Effector CD4-positive, alpha-beta T cell (primary cell): Measurements from ENCODE around the gene GSTK1.
A peak's percentile ranks its signal among the peaks of the same experiment; 100 is the strongest.
"Not testable (repeated sequence)": the region's sequence is repeated elsewhere in the genome, so short reads cannot be mapped to it uniquely, and the experiment has no call there.

Experiments
- DNase-seq: peaks from one replicate; pipeline ENCODE4 v3.0.0-alpha.2; 2020

The GSTK1 gene

DNA sequence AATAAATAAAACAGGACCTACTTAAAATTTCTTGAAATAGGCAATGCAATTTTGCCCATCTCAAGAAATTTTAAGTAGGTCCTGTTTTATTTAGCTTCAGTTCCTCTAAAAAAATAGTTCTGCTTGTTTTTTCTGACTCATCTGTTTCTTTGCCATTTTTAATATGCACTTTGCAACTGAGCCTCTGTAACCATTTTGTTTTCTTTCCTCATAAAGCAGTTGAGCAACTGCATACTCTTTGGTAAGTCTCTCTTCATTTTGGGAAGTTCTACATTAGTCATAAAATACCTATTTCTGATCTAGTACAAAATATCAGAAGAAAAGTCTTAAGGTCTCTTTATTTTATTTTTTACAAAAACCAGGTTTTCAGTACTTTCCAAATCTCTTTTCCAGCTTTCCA lies 23.4 kb upstream of the GSTK1 start:
- no peak for DNase-seq

DNA sequence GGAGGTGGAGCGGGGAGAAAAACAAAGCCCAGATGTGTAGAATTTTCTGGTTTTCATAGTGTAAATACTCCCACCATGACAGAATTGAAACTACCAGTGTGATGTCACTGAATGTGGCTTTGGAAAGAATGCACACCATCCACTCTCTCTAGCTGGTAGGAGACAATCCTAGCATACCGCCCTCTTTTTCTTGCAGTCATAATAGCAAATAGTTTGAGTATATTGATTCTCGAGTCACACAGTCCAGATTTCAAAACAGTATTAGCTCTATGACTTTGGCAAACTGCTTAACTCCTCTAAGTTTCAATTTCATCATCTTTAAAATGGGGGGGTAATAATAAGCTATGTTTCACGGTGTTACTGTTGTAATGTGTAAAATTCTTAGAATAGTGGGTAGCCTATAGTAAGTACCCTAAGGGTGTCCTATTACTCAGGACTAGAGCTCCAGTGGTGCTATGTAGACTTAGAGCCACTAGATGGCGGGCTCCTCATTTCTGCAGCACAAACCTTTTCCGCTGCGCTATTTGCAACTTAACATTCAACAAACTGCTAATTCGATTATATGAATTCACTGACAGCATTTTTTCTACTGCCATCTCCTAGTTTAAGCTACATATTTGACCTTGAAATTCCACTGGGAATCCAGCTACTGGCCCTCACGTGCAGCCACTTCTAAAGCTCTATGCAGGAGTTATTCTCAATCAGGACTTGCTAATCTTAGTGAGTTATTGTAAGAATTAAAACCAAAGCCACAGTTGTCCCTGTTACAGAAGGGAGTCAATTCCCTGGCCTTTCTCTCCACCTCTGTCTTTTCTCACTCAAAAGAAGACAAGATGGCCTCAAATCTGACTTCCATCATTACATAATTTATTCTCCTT lies 22.7 kb upstream of the GSTK1 start:
- DNase-seq, result peak; percentile 59

DNA sequence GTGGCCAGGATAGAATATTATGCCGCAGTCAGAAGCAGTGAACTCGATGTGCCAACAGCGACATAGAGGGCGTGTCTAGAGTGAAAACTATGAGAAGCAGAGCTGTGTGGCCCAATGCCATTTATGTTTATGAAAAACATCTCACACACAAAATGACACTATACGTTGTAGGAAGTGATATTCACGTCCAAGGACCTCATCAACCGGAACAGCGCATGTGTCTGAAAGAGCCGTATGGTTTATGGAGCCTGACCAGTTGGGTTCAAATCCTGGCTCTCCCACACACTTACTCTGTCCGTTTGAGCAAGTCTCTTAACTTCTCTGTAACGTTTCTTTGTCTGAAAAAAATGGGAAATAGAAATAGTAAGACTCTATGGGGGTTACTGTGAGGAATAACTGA lies 20.9 kb upstream of the GSTK1 start:
- no peak for DNase-seq

DNA sequence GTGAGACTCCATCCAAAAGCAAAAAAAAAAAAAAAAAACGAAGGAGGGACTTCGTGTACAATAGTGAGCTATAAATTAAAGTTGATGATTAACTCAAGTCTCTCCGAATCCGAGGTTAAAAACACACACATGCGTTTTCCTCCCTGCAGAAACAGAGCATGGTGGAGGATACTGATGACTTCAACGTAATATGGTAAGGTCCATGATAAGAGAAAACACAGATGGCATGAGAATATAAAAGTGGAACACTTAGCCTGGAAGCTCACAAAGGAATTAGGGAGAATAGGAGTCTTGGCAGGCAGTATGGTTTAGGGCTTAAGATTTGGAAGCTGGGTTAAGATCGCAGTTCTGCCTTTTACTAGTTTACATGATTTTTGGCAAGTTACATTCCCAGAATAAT lies 20.1 kb upstream of the GSTK1 start:
- no peak for DNase-seq

DNA sequence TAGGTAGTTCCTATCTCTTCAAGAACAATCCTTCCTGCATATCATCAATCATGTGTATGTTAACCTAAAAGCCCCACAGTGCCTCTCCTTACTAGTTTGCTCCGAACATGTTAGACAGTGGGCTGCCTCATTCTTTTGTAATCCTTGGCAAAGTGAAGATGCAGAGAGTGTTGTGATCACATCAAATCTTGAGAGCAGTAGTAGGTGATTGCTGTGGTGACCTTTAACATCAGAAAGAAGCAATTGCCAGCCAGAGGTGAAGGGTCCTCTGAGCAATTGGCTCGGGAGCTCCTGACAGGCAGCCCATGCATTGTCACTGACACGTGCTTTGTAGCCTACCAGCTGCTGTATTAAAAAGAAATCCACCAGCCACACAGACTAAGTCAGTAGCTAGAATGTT lies 19.6 kb upstream of the GSTK1 start:
- no peak for DNase-seq

DNA sequence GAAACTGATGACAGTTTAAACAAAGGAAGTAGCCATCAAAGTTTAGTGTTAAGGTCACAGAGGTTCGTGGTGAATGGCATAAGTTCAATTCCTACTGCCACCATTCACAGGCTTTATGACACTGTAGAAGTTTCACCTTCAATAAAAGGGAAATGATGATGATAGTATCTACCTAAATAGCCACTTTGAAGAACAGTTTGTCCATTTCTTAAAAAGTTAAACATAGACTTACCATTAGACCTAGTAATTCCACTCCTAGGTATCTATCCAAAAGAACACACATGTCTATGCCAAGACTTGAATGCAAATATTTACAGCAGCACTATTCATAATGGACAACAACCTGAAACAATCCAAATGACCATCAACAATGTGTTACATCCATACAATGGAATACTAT lies 18.9 kb upstream of the GSTK1 start:
- no peak for DNase-seq

DNA sequence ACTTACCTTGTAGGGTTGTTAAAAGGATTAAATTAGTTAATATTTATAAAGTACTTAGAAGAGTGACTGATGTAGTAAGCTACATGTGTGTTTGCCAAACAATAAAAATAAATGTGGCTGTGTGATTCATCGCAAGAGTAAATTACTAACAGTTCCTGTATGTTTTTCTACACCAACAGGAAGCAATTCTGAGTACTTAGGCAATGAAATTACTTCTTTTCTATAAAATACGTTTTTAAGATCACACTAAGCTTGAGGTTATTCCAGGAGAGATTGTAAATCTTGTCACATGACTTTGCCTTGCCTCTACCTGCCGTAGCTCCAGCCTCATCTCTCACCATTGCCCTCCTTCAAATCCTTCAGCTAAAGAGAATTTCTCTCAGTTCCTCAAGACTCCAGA lies 18.1 kb upstream of the GSTK1 start:
- DNase-seq, result no peak

DNA sequence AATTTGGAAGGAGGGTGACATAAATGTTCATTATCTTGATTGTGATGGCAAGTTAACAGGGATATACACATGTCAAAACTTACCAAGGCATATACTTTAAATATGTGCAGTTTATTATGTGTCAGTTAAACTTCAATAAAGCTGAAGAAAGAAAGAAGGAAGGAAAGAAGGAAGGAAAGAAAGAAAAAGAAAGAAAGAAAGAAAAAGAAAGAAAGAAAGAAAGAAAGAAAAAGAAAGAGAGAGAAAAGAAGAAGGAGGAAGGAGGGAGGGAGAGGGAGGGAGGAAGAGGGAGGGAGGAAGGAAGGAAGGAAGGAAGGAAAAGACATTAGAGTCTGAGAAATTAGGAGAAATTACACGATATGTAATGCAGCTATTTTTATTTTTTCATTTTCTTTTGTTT lies 15.9 kb upstream of the GSTK1 start:
- no peak for DNase-seq

DNA sequence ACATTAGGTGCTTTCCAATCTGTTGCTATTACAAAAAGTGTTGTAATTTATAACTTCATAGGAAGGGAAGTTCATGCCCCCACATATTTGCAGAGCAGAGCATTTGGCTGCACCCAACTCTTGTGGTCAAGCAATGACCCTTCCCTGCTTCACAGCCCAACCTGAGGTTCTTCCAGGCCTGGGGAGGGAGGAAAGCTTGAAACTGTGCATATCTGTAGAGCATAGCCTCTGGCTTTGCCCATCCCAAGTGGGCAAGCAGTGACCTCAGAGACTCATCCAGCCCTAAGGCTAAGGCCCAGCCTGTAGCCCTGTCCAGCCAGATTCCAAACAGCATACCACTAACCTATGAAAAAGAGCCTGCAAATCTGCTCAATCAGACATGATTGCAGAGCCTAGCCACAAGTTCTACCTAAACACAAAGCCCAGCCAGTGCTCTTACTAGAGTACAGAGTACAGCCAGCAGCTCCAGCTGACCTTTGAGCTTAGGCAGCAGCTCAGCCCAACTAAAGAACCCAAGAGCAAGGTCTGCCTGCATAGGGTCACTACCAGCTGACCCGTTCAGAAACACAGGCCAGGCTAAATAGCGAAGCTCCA lies 14.4 kb upstream of the GSTK1 start:
- DNase-seq, result no peak

DNA sequence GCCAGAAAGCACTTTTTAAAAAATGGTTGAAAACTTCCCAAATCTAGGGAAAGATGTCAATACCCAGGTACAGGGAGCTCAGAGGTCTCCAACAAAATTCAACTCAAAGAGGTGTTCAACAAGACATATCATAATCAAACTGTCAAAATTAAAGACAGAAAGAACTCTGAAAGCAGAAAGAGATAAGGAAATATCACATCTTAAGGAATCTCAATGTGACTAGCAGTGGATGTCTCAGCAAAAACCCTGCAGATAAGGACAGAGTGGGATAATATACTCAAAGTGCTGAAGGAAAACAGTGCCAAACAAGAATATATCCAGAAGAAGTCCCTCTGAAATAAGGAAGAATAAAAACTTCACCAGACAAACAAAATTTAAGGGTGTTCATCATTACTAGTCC lies 13.0 kb upstream of the GSTK1 start:
- DNase-seq, result no peak

DNA sequence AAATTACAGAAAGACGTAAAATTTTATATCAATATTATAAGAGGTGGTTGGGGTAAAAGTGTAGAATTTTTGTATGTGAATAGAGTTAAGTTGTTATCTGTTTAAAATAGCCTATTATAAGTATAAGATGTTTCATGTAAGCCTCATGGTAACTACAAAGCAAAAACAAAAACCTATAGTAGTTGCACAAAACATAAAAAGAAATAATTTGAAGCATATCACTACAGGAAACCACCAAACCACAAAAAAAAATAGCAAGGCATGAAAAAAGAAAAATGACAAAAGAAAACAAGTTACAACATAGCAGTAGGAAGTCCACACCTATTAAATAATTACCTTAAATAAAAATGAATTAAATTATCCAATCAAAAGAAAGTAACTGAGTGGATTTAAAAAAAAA lies 12.4 kb upstream of the GSTK1 start:
- no peak for DNase-seq

DNA sequence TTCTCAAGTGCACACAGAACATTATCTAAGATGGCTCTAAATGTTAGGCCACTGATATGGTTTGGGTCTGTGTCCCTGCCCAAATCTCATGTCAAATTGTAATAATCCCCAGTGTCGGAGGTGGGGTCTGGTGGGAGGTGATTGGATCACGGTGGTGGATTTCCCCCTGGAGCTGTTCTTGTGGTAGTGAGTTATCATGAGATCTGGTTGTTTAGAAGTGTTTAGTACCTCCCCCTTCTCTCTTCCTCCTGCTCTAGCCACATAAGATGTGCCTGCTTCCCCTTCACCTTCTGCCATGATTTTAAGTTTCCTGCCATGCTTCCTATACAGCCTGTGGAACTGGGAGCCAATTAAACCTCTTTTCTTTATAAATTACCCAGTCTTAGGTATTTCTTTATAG lies 11.2 kb upstream of the GSTK1 start:
- no peak for DNase-seq

DNA sequence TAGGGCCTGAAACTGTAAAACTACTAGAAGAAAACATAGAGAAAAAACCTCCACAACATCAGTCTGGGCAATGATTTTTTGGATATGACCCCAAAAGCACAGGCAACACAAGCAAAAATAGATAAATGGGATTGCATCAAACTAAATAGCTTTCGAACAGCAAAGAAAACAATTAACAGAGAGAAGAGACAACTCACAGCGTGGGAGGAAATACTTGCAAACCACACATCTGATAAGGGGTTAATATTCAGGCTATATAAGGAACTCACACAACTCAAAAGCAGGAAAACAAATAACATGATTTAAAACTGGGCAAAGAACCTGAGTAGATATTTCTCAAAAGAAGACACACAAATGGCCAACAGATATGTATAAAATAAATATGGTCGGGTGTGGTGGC lies 7.7 kb upstream of the GSTK1 start:
- DNase-seq, result no peak

DNA sequence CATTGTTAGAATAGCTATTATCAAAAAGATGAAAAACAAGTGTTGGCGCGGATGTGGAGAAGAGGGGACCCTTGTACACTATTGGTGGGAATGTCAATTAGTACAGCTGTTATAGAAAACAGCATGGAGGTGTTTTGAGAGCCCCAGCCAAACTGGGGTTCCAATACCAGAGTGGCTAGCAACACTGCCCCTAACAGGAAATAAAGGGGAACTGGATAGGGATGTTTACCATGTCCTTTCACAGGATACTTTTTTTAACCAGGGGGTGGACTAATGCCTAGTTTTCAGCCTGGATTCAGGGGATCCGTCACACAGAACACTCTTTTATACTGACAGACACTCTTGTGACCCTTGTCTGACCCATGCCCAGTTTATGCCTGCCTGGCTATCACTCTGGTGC lies 6.9 kb upstream of the GSTK1 start:
- DNase-seq, result no peak

DNA sequence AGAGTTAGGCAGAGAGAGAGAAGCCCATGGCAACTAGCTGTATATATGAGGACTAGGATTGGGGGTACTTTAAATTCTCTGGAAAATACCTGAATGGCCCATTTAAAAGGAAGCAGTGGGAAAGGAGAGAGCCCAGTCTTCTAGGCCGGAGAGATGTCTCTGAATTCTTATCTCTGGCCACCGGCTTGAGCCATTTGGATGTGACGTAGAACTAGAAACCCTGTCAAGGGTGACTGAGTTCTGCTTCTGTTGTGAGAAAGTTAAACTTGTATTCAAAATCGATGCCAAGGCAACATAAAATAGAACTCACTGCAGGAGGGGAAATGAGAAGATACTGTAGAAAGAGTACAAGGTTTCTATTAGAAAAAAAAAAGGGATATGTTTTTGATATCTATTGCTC lies 6.3 kb upstream of the GSTK1 start:
- no peak for DNase-seq

DNA sequence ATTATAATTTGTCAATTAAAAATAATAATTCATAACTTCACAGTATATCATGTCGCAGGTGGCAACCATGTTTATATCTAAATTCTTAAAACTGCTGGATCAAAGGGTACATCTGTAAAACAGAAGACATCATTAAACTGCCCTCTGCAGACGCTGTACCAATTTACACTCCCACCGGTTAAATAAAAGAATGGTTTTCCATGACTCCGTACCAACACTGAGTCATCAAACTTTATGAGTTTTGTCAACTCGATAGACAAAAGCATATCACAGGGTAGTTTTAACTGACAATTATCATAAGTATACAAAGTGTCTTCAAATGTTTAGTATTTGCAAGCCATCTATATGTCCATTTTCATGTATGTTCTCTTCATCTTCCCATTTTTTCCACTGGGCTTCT lies 5.7 kb upstream of the GSTK1 start:
- no peak for DNase-seq

DNA sequence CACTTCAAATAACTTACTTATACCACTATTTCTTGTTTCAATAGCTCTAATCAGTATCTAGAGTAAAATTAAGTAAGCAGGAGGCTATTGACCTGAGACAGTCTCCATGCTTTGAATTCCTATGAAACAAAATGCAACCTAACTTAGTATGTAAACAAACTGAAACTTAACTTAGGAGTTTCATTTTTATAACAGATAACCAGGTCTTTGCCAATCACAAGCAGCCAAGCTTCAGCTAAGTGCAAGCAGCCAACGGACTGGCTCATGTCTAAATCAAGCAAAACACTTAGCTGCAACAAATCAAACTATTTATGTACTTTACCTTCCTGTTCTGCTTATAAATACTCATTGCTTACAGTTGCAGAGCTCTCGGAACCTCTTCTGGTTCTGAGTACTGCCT lies 4.4 kb upstream of the GSTK1 start:
- DNase-seq, result no peak

DNA sequence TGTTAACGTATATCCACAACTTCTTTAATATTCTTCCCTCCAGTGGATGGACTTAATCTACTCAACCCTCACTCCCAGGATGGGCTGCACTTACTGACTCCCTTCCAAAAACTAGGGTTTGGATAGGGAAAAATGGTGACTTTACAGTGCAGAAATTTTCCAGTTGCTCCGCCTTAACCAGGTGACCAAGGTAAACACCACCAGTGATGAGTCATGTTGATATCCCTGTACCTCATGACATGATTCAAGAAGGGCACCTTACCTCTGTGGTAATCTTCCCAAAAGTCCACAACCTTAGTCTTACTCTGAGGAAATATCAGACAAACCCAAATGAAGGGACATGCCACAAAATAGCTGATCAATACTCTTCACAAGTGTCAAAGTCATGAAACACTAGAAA lies 3.5 kb upstream of the GSTK1 start:
- DNase-seq, result no peak

DNA sequence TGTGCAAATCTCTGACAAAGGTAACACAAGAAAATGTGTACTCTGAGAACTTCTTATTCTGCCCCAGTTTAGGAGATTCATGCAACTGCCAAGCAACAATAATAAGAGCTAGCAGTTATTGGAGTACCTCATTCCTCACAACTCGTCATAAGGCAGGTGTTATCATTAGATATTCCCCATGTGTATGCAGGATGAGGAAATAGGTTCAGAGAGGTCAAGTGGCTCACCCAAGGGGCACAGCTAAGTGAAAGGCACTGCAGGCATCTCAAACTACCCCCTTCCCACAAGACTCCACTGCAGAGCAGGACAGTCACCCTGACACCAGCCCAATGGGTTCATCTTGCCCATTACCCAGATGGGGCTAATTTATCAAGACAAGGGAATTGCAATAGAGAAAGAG lies 1.3 kb upstream of the GSTK1 start:
- DNase-seq, result no peak

DNA sequence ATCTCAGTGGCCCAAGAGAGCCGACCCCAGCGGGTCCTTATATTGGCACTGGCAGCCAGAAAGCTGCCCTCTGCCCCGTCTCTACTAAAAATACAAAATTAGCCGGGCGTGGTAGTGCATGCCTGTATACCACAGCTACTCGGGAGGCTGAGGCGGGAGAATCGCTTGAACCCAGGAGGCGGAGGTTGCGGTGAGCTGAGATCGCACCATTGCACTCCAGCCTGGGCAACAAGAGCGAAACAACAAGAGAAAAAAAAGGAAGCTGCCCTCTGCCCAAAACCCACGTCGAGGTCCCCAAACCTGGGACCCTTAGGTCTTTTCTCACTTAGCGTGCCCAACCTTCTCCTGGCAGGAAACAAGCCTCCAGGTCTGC lies 941 bp downstream of the GSTK1 start:
- DNase-seq, result not testable (repeated sequence)

DNA sequence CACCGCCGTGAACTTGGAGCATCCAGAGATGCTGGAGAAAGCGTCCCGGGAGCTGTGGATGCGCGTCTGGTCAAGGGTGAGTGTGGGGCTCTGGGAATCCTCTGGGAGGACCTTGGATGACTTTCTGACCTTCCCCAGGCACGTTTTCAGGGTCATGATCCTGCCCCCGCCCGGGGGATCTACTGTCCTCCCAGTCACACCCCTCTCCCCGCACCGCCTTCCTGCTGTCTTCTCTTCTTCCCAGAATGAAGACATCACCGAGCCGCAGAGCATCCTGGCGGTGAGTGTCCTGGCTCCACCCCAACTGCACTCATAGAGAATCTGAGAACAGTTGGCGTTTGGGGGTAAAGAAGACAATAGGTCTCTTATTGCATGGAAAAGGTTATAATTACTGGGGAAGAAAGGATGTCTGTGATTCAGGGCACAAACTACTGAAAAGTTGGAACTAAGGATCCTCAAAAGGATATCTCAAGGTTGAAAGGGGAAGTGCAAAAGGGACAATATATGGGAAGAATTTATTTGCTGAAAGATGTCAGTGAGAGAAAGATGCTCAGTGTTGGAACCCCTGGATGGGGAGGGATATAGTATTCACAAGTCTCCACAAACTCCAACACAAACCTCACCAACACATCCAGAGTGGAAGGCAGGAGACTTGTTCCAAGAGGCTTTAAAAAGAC lies 1.9 kb downstream of the GSTK1 start:
- DNase-seq, result no peak

DNA sequence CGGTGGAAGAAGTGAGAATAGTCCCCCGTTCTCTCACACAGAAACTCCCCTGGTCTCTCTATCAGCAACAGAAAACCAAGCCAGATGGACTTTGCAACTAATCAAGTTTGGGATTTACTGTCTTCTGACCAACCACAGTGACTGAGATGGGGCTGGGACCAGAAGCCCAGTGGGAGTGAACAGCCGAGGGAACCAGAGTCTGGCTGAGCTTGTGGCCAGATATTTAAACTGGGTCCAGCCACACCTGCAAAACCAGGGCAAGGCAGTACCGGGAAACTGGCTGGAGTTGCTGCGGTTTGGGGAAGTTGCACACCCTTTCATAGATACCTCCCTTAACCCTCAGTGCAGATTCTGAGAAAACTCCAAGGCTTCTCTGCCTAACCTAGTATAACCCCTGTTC lies 6.0 kb downstream of the GSTK1 start:
- DNase-seq, result no peak

DNA sequence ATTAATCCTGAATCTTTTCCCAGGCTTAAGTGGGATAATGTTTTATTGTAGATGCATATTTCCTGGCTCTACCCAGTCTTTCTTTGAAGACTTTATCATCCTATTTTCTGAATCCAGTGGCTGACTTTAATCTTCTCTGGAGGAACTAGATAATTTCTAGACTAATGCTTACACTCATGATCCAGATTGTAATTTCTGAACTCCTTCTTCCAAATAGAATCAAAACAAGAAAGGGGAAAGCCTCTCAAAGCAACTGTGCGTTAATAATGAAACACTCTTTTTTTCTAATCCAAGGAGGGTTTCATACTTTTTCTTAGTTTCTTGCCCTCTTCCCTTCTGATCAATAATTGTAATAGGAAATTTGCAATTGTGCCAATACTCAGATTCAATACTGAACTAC lies 8.0 kb downstream of the GSTK1 start:
- no peak for DNase-seq

DNA sequence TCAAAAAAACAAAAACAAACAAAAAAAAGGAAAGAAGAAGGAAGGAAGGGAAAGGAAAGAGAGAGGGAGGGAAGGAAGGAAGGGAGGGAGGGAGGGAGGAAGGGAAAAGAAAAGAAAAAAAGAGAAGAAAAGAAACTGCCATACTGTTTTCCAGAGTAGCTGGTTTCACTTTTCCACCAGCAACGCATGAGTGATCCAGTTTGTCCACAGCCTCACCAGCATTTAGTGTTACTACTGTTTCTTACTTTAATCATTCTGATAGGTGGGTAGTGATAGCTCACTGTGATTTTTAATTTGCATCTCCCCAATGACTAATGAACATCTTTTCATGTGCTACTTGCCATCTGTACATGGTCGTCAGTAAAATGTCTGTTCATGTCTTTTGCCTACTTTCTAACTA lies 9.6 kb downstream of the GSTK1 start:
- no peak for DNase-seq
